Keratinocyte (primary cell): ENCODE results near the gene TRPV4. TPM values are rescaled to one million over a fixed set of nuclear protein-coding genes. Genes with fewer than 3 reads are reported as not detected.

Experiments
- DNase-seq: peaks from one replicate; pipeline ENCODE4 v3.0.0-alpha.2; 2011; ENCODE audit warnings: low read depth, missing footprints, low spot score
- FAIRE-seq: peaks from 2 replicates; lab custom pipeline; 2011; peaks lifted over from hg19 to GRCh38; lab: Jason Lieb, UNC
- H2AFZ ChIP-seq: 2 replicates; pipeline ENCODE4 v1.6.0; 2012; ENCODE audit warnings: low read length, control low read depth, inconsistent platforms; ENCODE audit not compliant: control insufficient read depth
- H3K27ac ChIP-seq: 2 replicates; pipeline ENCODE4 v1.5.1; 2011; ENCODE audit warnings: low read length; ENCODE audit not compliant: control insufficient read depth, insufficient read depth
- H3K27me3 ChIP-seq: 3 replicates; pipeline ENCODE4 v1.6.0; 2011; ENCODE audit warnings: low read length; ENCODE audit not compliant: control insufficient read depth, insufficient read depth; ENCODE audit errors: extremely low read depth
- H3K36me3 ChIP-seq, 2 experiments: 2 replicates in 1 of 2; 3 replicates in 1 of 2; pipeline ENCODE4 v1.5.1; 2011; ENCODE audit warnings: low read length in 2 of 2, mild to moderate bottlenecking in 1 of 2; ENCODE audit not compliant: control insufficient read depth in 2 of 2, insufficient read depth in 2 of 2; ENCODE audit errors: extremely low read depth in 1 of 2
- H3K4me1 ChIP-seq: 3 replicates; pipeline ENCODE4 v1.5.1; 2011; ENCODE audit warnings: low read length; ENCODE audit not compliant: control insufficient read depth, insufficient read depth; ENCODE audit errors: extremely low read depth
- H3K4me2 ChIP-seq: 3 replicates; pipeline ENCODE4 v1.6.0; 2011; ENCODE audit warnings: low read depth, low read length; ENCODE audit not compliant: control insufficient read depth, insufficient read depth; ENCODE audit errors: extremely low read depth
- H3K4me3 ChIP-seq, 3 experiments: fragments of 200-600 bp in 1 of 3; sonication (generic) in 1 of 3; 2 replicates in 2 of 3; 3 replicates in 1 of 3; pipeline ENCODE4 v1.5.1; 2011 to 2016; ENCODE audit warnings: low read length in 3 of 3, mild to moderate bottlenecking in 3 of 3, control low read depth in 2 of 3, inconsistent platforms in 1 of 3, low read depth in 1 of 3, mixed read lengths in 1 of 3, mixed run types in 1 of 3, moderate library complexity in 1 of 3; ENCODE audit not compliant: control insufficient read depth in 2 of 3, insufficient read depth in 2 of 3; ENCODE audit errors: extremely low read depth in 1 of 3
- H3K79me2 ChIP-seq: 2 replicates; pipeline ENCODE4 v1.6.0; 2012; ENCODE audit warnings: low read length; ENCODE audit not compliant: control insufficient read depth, insufficient read depth
- H3K9ac ChIP-seq: 3 replicates; pipeline ENCODE4 v1.6.0; 2011; ENCODE audit warnings: low read length; ENCODE audit not compliant: control insufficient read depth, insufficient read depth; ENCODE audit errors: extremely low read depth
- H3K9me1 ChIP-seq: 3 replicates; pipeline ENCODE4 v1.6.0; 2011; ENCODE audit warnings: low read length; ENCODE audit not compliant: control insufficient read depth, insufficient read depth; ENCODE audit errors: extremely low read depth
- H3K9me3 ChIP-seq: 2 replicates; pipeline ENCODE4 v1.5.1; 2012; ENCODE audit warnings: low read depth, low read length; ENCODE audit not compliant: control insufficient read depth
- H4K20me1 ChIP-seq: 3 replicates; pipeline ENCODE4 v1.6.0; 2011; ENCODE audit warnings: low read length; ENCODE audit not compliant: control insufficient read depth, insufficient read depth; ENCODE audit errors: extremely low read depth
- EZH2 ChIP-seq: IDR thresholded peaks from one replicate; pipeline ENCODE4 v1.6.1; 2012; ENCODE audit warnings: inconsistent platforms, mild to moderate bottlenecking, low read length, moderate library complexity
- dilution Hi-C: fragments of 300-500 bp; cut with MboI; formaldehyde crosslinking; loops from one replicate; pipeline ENCODE4 v1.7.0; 2020; ENCODE audit warnings: low sequenced_read_pairs; ENCODE audit not compliant: extremely low pct_ligation_motif_present
- polyA plus RNA-seq, 5 experiments: library from polyadenylated mRNA; depleted of rRNA in 3 of 5; stranded (reverse) in 3 of 5; stranded (forward) in 1 of 5; unstranded in 1 of 5; fragments of >200 nt; gene quantifications; 1 replicate in 1 of 5; 2 replicates in 3 of 5; 3 replicates in 1 of 5; pipeline versions ENCODE4 v1.2.1 to v1.2.3, GENCODE V29; 2011 to 2012; ENCODE audit warnings: missing spikeins in 2 of 5, low read depth in 1 of 5, low replicate concordance in 1 of 5
- TF ChIP-seq, protein P1 (sequence below), 3 experiments: IDR thresholded peaks in 1 of 3; conservative IDR thresholded peaks in 1 of 3; optimal IDR thresholded peaks in 1 of 3; 2 replicates in 2 of 3; 3 replicates in 1 of 3; pipeline versions ENCODE3 to v1.5.1; 2011; ENCODE audit warnings: low read length in 3 of 3, mild to moderate bottlenecking in 3 of 3, moderate library complexity in 2 of 3, control low read depth in 1 of 3, inconsistent platforms in 1 of 3; ENCODE audit not compliant: insufficient read depth in 2 of 3; ENCODE audit errors: extremely low read depth in 1 of 3

Gene TRPV4
- polyA plus RNA-seq, 1 donor (not counting 4 experiments of a cell fraction or from before 2014, with no cell fraction given), result 0.46 TPM

DNA sequence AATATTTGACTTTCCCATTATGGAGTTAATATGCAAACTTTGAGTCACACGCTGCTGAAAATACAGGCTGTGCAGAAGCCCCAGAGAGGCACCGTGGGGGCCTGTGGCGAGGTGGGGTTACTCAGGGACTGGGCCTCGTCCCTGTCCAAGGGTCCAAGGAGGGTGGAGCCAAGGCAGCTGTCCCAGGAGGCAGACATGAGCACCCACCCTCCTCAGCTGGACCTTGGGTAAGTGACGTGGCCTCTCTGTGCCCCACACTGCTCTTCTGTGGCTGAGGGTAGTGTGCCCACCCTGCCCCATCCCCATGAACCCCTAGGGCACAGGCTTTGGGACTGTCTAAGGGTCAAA lies 80.2 kb downstream of the TRPV4 start:
- H3K4me3 ChIP-seq, result no peak overlapping the region
- no peaks in the 10 kb centered on the region for H4K20me1 ChIP-seq
- no peaks in the 10 kb centered on the region for H3K36me3 ChIP-seq
- TF ChIP-seq, protein P1, sequence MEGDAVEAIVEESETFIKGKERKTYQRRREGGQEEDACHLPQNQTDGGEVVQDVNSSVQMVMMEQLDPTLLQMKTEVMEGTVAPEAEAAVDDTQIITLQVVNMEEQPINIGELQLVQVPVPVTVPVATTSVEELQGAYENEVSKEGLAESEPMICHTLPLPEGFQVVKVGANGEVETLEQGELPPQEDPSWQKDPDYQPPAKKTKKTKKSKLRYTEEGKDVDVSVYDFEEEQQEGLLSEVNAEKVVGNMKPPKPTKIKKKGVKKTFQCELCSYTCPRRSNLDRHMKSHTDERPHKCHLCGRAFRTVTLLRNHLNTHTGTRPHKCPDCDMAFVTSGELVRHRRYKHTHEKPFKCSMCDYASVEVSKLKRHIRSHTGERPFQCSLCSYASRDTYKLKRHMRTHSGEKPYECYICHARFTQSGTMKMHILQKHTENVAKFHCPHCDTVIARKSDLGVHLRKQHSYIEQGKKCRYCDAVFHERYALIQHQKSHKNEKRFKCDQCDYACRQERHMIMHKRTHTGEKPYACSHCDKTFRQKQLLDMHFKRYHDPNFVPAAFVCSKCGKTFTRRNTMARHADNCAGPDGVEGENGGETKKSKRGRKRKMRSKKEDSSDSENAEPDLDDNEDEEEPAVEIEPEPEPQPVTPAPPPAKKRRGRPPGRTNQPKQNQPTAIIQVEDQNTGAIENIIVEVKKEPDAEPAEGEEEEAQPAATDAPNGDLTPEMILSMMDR (optimal IDR thresholded peaks at IDR 0.05 in 1 of 3, IDR thresholded peaks at IDR 0.05 in 1 of 3, conservative IDR thresholded peaks at IDR 0.05 in 1 of 3; ENCODE audit: extremely low read depth in 1 of 3, insufficient read depth in 2 of 3, low read length in 3 of 3), result no peak
- no peak for TF ChIP-seq EZH2
- no peaks in the 10 kb centered on the region for H3K4me1 ChIP-seq
- H2AFZ ChIP-seq, result no peak overlapping the region
- H3K27me3 ChIP-seq, result no peaks in the 10 kb centered on the region
- no peak overlapping the region for H3K4me2 ChIP-seq
- no peak overlapping the region for H3K9ac ChIP-seq
- no peak overlapping the region for H3K27ac ChIP-seq
- DNase-seq (no peak), FAIRE-seq (no peak)
- no peaks in the 10 kb centered on the region for H3K79me2 ChIP-seq
- H3K9me3 ChIP-seq, result peaks cover 2% of the 10 kb centered on the region
- dilution Hi-C loops, result no loop called here
- no peaks in the 10 kb centered on the region for H3K9me1 ChIP-seq

DNA sequence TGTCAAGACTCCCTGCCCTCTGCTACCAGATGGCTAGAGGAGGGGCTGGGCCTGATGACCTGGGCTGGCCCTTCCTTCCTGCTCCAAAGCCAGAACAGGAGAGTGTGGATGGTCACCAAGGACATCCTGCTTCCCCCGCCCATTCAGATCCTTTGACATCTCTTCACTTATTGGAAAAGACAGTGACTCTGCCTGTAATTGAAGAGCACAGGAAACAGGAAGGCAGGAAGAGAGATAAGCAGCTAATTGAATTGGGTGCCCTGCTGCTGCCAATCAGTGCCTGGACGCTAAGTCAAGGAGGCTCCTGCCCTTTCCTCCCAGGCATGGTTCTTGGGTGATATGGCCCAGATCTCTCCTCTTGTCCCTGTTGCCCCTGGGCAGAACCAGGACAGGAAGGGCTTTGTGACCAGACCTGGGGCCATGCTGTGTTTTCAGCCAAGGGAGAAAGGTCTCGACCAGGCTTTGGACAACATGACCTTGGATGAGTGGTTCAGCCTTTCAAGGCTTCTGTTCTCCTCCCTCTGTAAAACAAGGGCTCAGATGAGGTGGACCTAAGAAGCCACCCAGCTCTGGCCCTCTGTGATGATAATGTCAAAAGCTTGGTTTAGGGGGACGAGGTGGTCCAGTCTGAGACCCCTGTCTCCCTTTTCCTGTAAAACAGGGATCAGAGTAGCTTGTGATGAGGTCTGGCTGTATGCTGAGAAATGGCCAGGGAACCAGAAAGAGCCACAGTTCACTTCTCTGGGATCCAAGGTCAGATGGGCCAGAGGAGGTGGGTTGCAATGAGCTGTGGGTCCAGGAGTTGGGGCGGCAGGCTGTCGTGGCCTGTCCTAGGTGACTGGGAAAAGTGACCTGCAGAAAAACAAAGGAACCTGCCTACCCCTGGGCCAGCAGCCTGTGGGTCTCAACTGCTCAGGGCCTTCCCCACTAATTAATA lies 80.8 kb downstream of the TRPV4 start:
- no peak overlapping the region for H2AFZ ChIP-seq
- FAIRE-seq, result no peak

More for the DNA sequence above, 80.8 kb downstream of the TRPV4 start:
- Histone ChIP-seq H3K9me1 (no peaks in the 10 kb centered on the region), H3K4me1 (no peaks in the 10 kb centered on the region), H3K9ac (no peak overlapping the region), H3K79me2 (no peaks in the 10 kb centered on the region), H3K4me2 (no peak overlapping the region), H3K36me3 (no peaks in the 10 kb centered on the region), H3K4me3 (no peak overlapping the region), H3K27ac (no peak overlapping the region), H3K27me3 (no peaks in the 10 kb centered on the region), H4K20me1 (no peaks in the 10 kb centered on the region), H3K9me3 (peaks cover 2% of the 10 kb centered on the region)
- dilution Hi-C loops, result no loop called here
- no peak for DNase-seq
- TF ChIP-seq, protein P1 (optimal IDR thresholded peaks at IDR 0.05 in 1 of 3, IDR thresholded peaks at IDR 0.05 in 1 of 3, conservative IDR thresholded peaks at IDR 0.05 in 1 of 3; ENCODE audit: extremely low read depth in 1 of 3, insufficient read depth in 2 of 3, low read length in 3 of 3), result no peak
- TF ChIP-seq EZH2, result no peak
